Liver (tissue), 9 donors: ENCODE results near the gene KCNN3. TPM values are rescaled to one million over a fixed set of nuclear protein-coding genes. Genes with fewer than 3 reads are reported as not detected.

Source experiments
- DNase-seq: peaks from one replicate; pipeline ENCODE4 v3.0.0-alpha.2; 2017; ENCODE audit warnings: low spot score
- H3K27ac ChIP-seq, 2 donors: one replicate each; pipeline ENCODE4 v1.7.0; 2013; ENCODE audit warnings: inconsistent platforms in 2 of 2, low read length in 2 of 2, control low read depth in 1 of 2, low read depth in 1 of 2, mild to moderate bottlenecking in 1 of 2
- H3K27me3 ChIP-seq, 4 donors: one replicate each; pipeline versions ENCODE4 v1.6.1 to v1.7.0; 2013; ENCODE audit warnings: low read length in 3 of 4, inconsistent platforms in 1 of 4, mild to moderate bottlenecking in 1 of 4, moderate library complexity in 1 of 4; ENCODE audit not compliant: control insufficient read depth in 4 of 4, insufficient read depth in 4 of 4
- H3K36me3 ChIP-seq, 4 donors: one replicate each; pipeline versions ENCODE4 v1.6.1 to v1.7.0; 2013; ENCODE audit warnings: low read length in 3 of 4, mild to moderate bottlenecking in 3 of 4, low read depth in 1 of 4, moderate library complexity in 1 of 4; ENCODE audit not compliant: control insufficient read depth in 4 of 4, insufficient read depth in 3 of 4
- H3K4me1 ChIP-seq, 4 donors: one replicate each; pipeline versions ENCODE4 v1.6.1 to v1.7.0; 2013; ENCODE audit warnings: low read length in 3 of 4, mild to moderate bottlenecking in 3 of 4, moderate library complexity in 1 of 4; ENCODE audit not compliant: control insufficient read depth in 4 of 4, insufficient read depth in 4 of 4
- H3K4me3 ChIP-seq, 3 donors: one replicate each; pipeline versions ENCODE4 v1.6.1 to v1.7.0; 2013; ENCODE audit warnings: low read length in 3 of 3, control low read depth in 1 of 3, low read depth in 1 of 3, mild to moderate bottlenecking in 1 of 3
- H3K9ac ChIP-seq, 2 donors: one replicate each; pipeline ENCODE4 v1.7.0; 2013; ENCODE audit warnings: low read length in 2 of 2, mild to moderate bottlenecking in 2 of 2, moderate library complexity in 2 of 2, control low read depth in 1 of 2, low read depth in 1 of 2
- H3K9me3 ChIP-seq, 4 donors: one replicate each; pipeline versions ENCODE4 v1.6.1 to v1.7.0; 2013; ENCODE audit warnings: low read length in 3 of 4; ENCODE audit not compliant: control insufficient read depth in 4 of 4
- ATF3 ChIP-seq: IDR thresholded peaks from 2 replicates; pipeline ENCODE4 v1.6.1; 2016; ENCODE audit warnings: antibody characterized with exemption
- CTCF ChIP-seq: fragments of 150-350 bp; IDR thresholded peaks from 2 replicates; pipeline ENCODE4 v1.5.1; 2017; ENCODE audit warnings: improper control_type of control experiment, low read depth, low read length; ENCODE audit not compliant: missing input control
- EGR1 ChIP-seq, 2 donors: IDR thresholded peaks; 2 replicates each; pipeline ENCODE4 v1.6.1; 2016 to 2018; ENCODE audit warnings: antibody characterized with exemption in 2 of 2, low read depth in 2 of 2
- FOXA1 ChIP-seq: IDR thresholded peaks from 2 replicates; pipeline ENCODE4 v1.6.1; 2016; ENCODE audit warnings: antibody characterized with exemption
- FOXA2 ChIP-seq: IDR thresholded peaks from 2 replicates; pipeline ENCODE4 v1.6.1; 2016; ENCODE audit warnings: antibody characterized with exemption
- GABPA ChIP-seq, 2 donors: IDR thresholded peaks in 1 of 2; conservative IDR thresholded peaks in 1 of 2; 2 replicates each; pipeline ENCODE4 v1.6.1; 2016; ENCODE audit warnings: antibody characterized with exemption in 2 of 2, mild to moderate bottlenecking in 1 of 2, moderate library complexity in 1 of 2
- HNF4A ChIP-seq, 2 donors: conservative IDR thresholded peaks; 2 replicates each; pipeline ENCODE4 v1.6.1; 2016; ENCODE audit warnings: antibody characterized with exemption in 2 of 2, mild to moderate bottlenecking in 2 of 2
- HNF4G ChIP-seq: IDR thresholded peaks from 2 replicates; pipeline ENCODE4 v1.6.1; 2016; ENCODE audit warnings: antibody characterized with exemption
- JUND ChIP-seq, 2 donors: IDR thresholded peaks; 2 replicates each; pipeline ENCODE4 v1.6.1; 2016; ENCODE audit warnings: antibody characterized with exemption in 2 of 2
- MAX ChIP-seq: IDR thresholded peaks from 2 replicates; pipeline ENCODE4 v1.6.1; 2016; ENCODE audit warnings: antibody characterized with exemption
- NR2F2 ChIP-seq: IDR thresholded peaks from 2 replicates; pipeline ENCODE4 v1.6.1; 2016; ENCODE audit warnings: antibody characterized with exemption
- RAD21 ChIP-seq, 2 donors: IDR thresholded peaks; 2 replicates each; pipeline ENCODE4 v1.6.1; 2016; ENCODE audit warnings: antibody characterized with exemption in 2 of 2, mild to moderate bottlenecking in 2 of 2
- REST ChIP-seq: IDR thresholded peaks from 2 replicates; pipeline ENCODE4 v1.6.1; 2016; ENCODE audit warnings: antibody characterized with exemption, mild to moderate bottlenecking
- RXRA ChIP-seq, 2 donors: IDR thresholded peaks; 2 replicates each; pipeline ENCODE4 v1.6.1; 2017 to 2018; ENCODE audit warnings: antibody characterized with exemption in 2 of 2, mild to moderate bottlenecking in 1 of 2
- SP1 ChIP-seq: IDR thresholded peaks from 2 replicates; pipeline ENCODE4 v1.6.1; 2018; ENCODE audit warnings: antibody characterized with exemption, mild to moderate bottlenecking
- TAF1 ChIP-seq: conservative IDR thresholded peaks from 2 replicates; pipeline ENCODE4 v1.6.1; 2016; ENCODE audit warnings: antibody characterized with exemption, mild to moderate bottlenecking
- YY1 ChIP-seq: IDR thresholded peaks from 2 replicates; pipeline ENCODE4 v1.6.1; 2016; ENCODE audit warnings: antibody characterized with exemption, mild to moderate bottlenecking
- ZBTB33 ChIP-seq: IDR thresholded peaks from 2 replicates; pipeline ENCODE4 v1.6.1; 2016; ENCODE audit warnings: antibody characterized with exemption
- WGBS: extraction: QIAGEN DNeasy Blood & Tissue Kit; methylation state at CpG from one replicate; pipeline ENCODE4 v1.1.7; 2013; 5-methylcytosine and 5-hydroxymethylcytosine counted together
- polyA plus RNA-seq, 2 donors: library from polyadenylated mRNA; stranded (reverse) in 1 of 2; unstranded in 1 of 2; fragments of 200-250 nt in 1 of 2; fragments of >200 nt in 1 of 2; fragmentation: Nextera tagmentation in 1 of 2; extraction: Ambion mirVana in 1 of 2; gene quantifications; one replicate each; pipeline versions ENCODE4 v1.2.1 to v1.2.3, GENCODE V29; 2013 to 2015
- total RNA-seq, 2 donors: library from RNA; depleted of rRNA; stranded (reverse); fragments of >200 nt; gene quantifications; one replicate each; pipeline ENCODE4 v1.2.3, GENCODE V29; 2014
- donor health status: healthy.
- donor health status: healthy.
- donor health status: healthy.
- donor health status: healthy.
- donor health status: healthy.

KCNN3 gene
- total and polyA plus RNA-seq, 4 donors: 0.09 to 0.68 (median 0.15) TPM

- no peak overlapping the region for H3K9ac ChIP-seq
- H3K27me3 ChIP-seq: no peaks in the 10 kb centered on the region
- no peaks in the 10 kb centered on the region for H3K36me3 ChIP-seq
- TF ChIP-seq REST: no peak
- no peak for TF ChIP-seq RXRA (IDR thresholded peaks at IDR 0.05)
- no peak for TF ChIP-seq TAF1
- no peak for TF ChIP-seq HNF4G
- no peak for TF ChIP-seq ATF3
- no peak for TF ChIP-seq FOXA2
- TF ChIP-seq JUND (IDR thresholded peaks at IDR 0.05): no peak
- TF ChIP-seq SP1: no peak
- TF ChIP-seq HNF4A (conservative IDR thresholded peaks at IDR 0.05): no peak
- no peak for TF ChIP-seq YY1
- no peak for TF ChIP-seq GABPA (IDR thresholded peaks at IDR 0.05 in 1 of 2, conservative IDR thresholded peaks at IDR 0.05 in 1 of 2)
- TF ChIP-seq CTCF: no peak
- TF ChIP-seq NR2F2: no peak
- TF ChIP-seq EGR1 (IDR thresholded peaks at IDR 0.05; ENCODE audit: low read depth in 2 of 2): no peak
- no peak for TF ChIP-seq MAX
- TF ChIP-seq FOXA1: no peak
- no peak for TF ChIP-seq RAD21 (IDR thresholded peaks at IDR 0.05)
- TF ChIP-seq ZBTB33: no peak
- H3K9me3 ChIP-seq: no peaks in the 10 kb centered on the region
- no peak overlapping the region for H3K27ac ChIP-seq
- no peak overlapping the region for H3K4me3 ChIP-seq
- 77% methylated on average over 6 of the region's 6 CpGs for WGBS
- H3K4me1 ChIP-seq: no peaks in the 10 kb centered on the region
- DNase-seq: no peak
Observed at GRCh38 chr1:154835531-154836324, 34.4 kb downstream of the KCNN3 start.
